SU-DHL-6 (cell line): ENCODE results near the gene B3GALT5.
"Not testable (repeated sequence)": the region's sequence is repeated elsewhere in the genome, so short reads cannot be mapped to it uniquely, and the experiment has no call there.

Experiments
- H2AFZ ChIP-seq: fragments of 200-600 bp; sonication (generic); 2 replicates; pipeline ENCODE4 v1.6.1; 2014; ENCODE audit warnings: low read depth, mild to moderate bottlenecking, moderate library complexity, mixed read lengths, antibody characterized with exemption, low read length; ENCODE audit not compliant: severe bottlenecking
- H3F3A ChIP-seq: fragments of 200-600 bp; shearing (Covaris generic); 2 replicates; pipeline ENCODE4 v1.6.0; 2016; ENCODE audit warnings: antibody characterized with exemption, mild to moderate bottlenecking; ENCODE audit not compliant: insufficient read depth
- H3K27ac ChIP-seq: fragments of 200-600 bp; sonication (generic); 2 replicates; pipeline ENCODE4 v1.5.1; 2016; ENCODE audit warnings: low read depth, mild to moderate bottlenecking, low read length, moderate library complexity, mixed read lengths
- H3K27me3 ChIP-seq: fragments of 200-600 bp; sonication (generic), shearing (Covaris generic); 2 replicates; pipeline ENCODE4 v1.6.0; 2014; ENCODE audit warnings: mild to moderate bottlenecking, low read length
- H3K36me3 ChIP-seq: fragments of 200-600 bp; sonication (generic); 2 replicates; pipeline ENCODE4 v1.6.1; 2014; ENCODE audit warnings: mild to moderate bottlenecking, low read length, mixed read lengths
- H3K4me2 ChIP-seq: fragments of 300-600, 200-600 bp; shearing (Covaris generic), sonication (generic); 2 replicates; pipeline ENCODE4 v1.6.0; 2014; ENCODE audit warnings: low read length, low read depth, mild to moderate bottlenecking; ENCODE audit not compliant: poor library complexity, severe bottlenecking
- H3K4me3 ChIP-seq: fragments of 200-600 bp; sonication (generic); 2 replicates; pipeline ENCODE4 v1.5.1; 2014; ENCODE audit warnings: antibody characterized with exemption, low read length, mild to moderate bottlenecking, mixed read lengths; ENCODE audit not compliant: insufficient read depth, poor library complexity, severe bottlenecking
- H3K79me2 ChIP-seq: fragments of 200-600 bp; sonication (generic); 2 replicates; pipeline ENCODE4 v1.6.1; 2014; ENCODE audit warnings: mild to moderate bottlenecking, low read length, moderate library complexity; ENCODE audit not compliant: insufficient read depth
- H3K9ac ChIP-seq: fragments of 200-600 bp; sonication (generic); 2 replicates; pipeline ENCODE4 v1.7.0; 2014; ENCODE audit warnings: mild to moderate bottlenecking, low read length
- H3K9me2 ChIP-seq: fragments of 200-600 bp; sonication (generic); replicated peaks from 2 replicates; pipeline ENCODE4 v1.6.1; 2014; ENCODE audit warnings: low read length; ENCODE audit not compliant: insufficient read depth
- H3K9me3 ChIP-seq: fragments of 200-600 bp; sonication (generic); 2 replicates; pipeline ENCODE4 v1.6.1; 2014; ENCODE audit warnings: low read length, mixed read lengths; ENCODE audit not compliant: insufficient read depth
- H4K20me1 ChIP-seq: fragments of 200-600 bp; sonication (generic); 2 replicates; pipeline ENCODE4 v1.6.1; 2014; ENCODE audit warnings: low read depth, mild to moderate bottlenecking, antibody characterized with exemption, low read length, moderate library complexity, mixed read lengths
- CTCF ChIP-seq: fragments of 200-600 bp; sonication (generic); IDR thresholded peaks from one replicate; pipeline ENCODE4 v1.5.1; 2017; ENCODE audit warnings: antibody characterized with exemption, mild to moderate bottlenecking, low read length, moderate library complexity; ENCODE audit not compliant: insufficient read depth, poor library complexity, severe bottlenecking
- EZH2phosphoT487 ChIP-seq: fragments of 200-600 bp; sonication (generic), shearing (Covaris generic); conservative IDR thresholded peaks from 2 replicates; pipeline ENCODE4 v1.6.1; 2018; ENCODE audit warnings: mild to moderate bottlenecking, antibody characterized with exemption, low read length, moderate library complexity, mixed read lengths

B3GALT5 gene

GRCh38 chr21:39582749-39583148 is 30.0 kb upstream of the B3GALT5 start:
- no peaks in the 10 kb centered on the region; the same call in 1 of the 2 replicates for H3K27me3 ChIP-seq
- H3K9me3 ChIP-seq = no peaks in the 10 kb centered on the region
- H3K36me3 ChIP-seq = no peaks in the 10 kb centered on the region
- H3K9me2 ChIP-seq = no peaks in the 10 kb centered on the region
- H4K20me1 ChIP-seq = no peaks in the 10 kb centered on the region
- no peak for TF ChIP-seq CTCF
- TF ChIP-seq EZH2phosphoT487 = no peak
- no peak overlapping the region for H3K4me2 ChIP-seq
- H3K9ac ChIP-seq = no peak overlapping the region
- H3K27ac ChIP-seq = no peak overlapping the region
- H3K79me2 ChIP-seq = no peaks in the 10 kb centered on the region
- H3F3A ChIP-seq = no peaks in the 10 kb centered on the region
- H3K4me3 ChIP-seq = no peak overlapping the region
- H2AFZ ChIP-seq = no peak overlapping the region

- not testable (repeated sequence) for H3K9me2 ChIP-seq, H3F3A ChIP-seq, H3K4me2 ChIP-seq, H2AFZ ChIP-seq, H3K9ac ChIP-seq, H3K4me3 ChIP-seq, H3K27ac ChIP-seq, H3K27me3 ChIP-seq, H4K20me1 ChIP-seq, H3K9me3 ChIP-seq, H3K36me3 ChIP-seq, H3K79me2 ChIP-seq
These were observed 29.2 kb upstream of the B3GALT5 start for GRCh38 chr21:39583586-39583985.

GRCh38 chr21:39587376-39587775 is 25.4 kb upstream of the B3GALT5 start:
- no peak for TF ChIP-seq EZH2phosphoT487
- TF ChIP-seq CTCF = no peak

GRCh38 chr21:39588884-39589283 is 23.9 kb upstream of the B3GALT5 start:
- Histone ChIP-seq H3F3A (no peaks in the 10 kb centered on the region), H3K4me3 (no peak overlapping the region), H3K27me3 (no peaks in the 10 kb centered on the region; the same call in 1 of the 2 replicates), H3K4me2 (no peak overlapping the region), H3K36me3 (no peaks in the 10 kb centered on the region), H3K79me2 (no peaks in the 10 kb centered on the region), H4K20me1 (no peaks in the 10 kb centered on the region), H3K9me3 (no peaks in the 10 kb centered on the region), H3K27ac (no peak overlapping the region), H3K9ac (no peak overlapping the region), H2AFZ (no peak overlapping the region), H3K9me2 (no peaks in the 10 kb centered on the region)
- no peak for TF ChIP-seq CTCF
- TF ChIP-seq EZH2phosphoT487 = no peak

More at GRCh38 chr21:39587376-39587775, 25.4 kb upstream of the B3GALT5 start:
- H3K9me3 ChIP-seq = no peaks in the 10 kb centered on the region
- H2AFZ ChIP-seq = no peak overlapping the region
- H3F3A ChIP-seq = no peaks in the 10 kb centered on the region
- H4K20me1 ChIP-seq = no peaks in the 10 kb centered on the region
- no peaks in the 10 kb centered on the region for H3K36me3 ChIP-seq
- H3K4me3 ChIP-seq = no peak overlapping the region
- H3K4me2 ChIP-seq = no peak overlapping the region
- no peaks in the 10 kb centered on the region for H3K9me2 ChIP-seq
- H3K27me3 ChIP-seq = no peaks in the 10 kb centered on the region; the same call in 1 of the 2 replicates
- no peak overlapping the region for H3K9ac ChIP-seq
- no peaks in the 10 kb centered on the region for H3K79me2 ChIP-seq
- H3K27ac ChIP-seq = no peak overlapping the region
